A172 (cell line): ENCODE results near the gene MCTP1. TPM values are rescaled to one million over a fixed set of nuclear protein-coding genes. Genes with fewer than 3 reads are reported as not detected.
"Not testable (repeated sequence)": the region's sequence is repeated elsewhere in the genome, so short reads cannot be mapped to it uniquely, and the experiment has no call there.

Experiments
- DNase-seq: peaks from one replicate; pipeline ENCODE4 v3.0.0-alpha.2; 2015; ENCODE audit warnings: low spot score
- total RNA-seq: library from RNA; depleted of rRNA; stranded (reverse); fragments of >200 nt; shearing (Covaris generic); gene quantifications from 2 replicates; pipeline ENCODE4 v1.2.3, GENCODE V29; 2014

Gene MCTP1
- total RNA-seq, 1 experiment from 2014 or later, result 15.7 TPM

GRCh38 chr5:94885931-94886330 lies 399.0 kb downstream of the MCTP1 start:
- no peak for DNase-seq

- DNase-seq, result no peak
These were observed 400.6 kb downstream of the MCTP1 start for GRCh38 chr5:94884311-94884710.

- DNase-seq, result no peak
These were observed 412.4 kb downstream of the MCTP1 start for GRCh38 chr5:94872526-94872925.

- no peak for DNase-seq
These were observed 414.2 kb downstream of the MCTP1 start for GRCh38 chr5:94870511-94871183.

- DNase-seq, result no peak
These were observed 415.0 kb downstream of the MCTP1 start for GRCh38 chr5:94869921-94870320.

- DNase-seq, result no peak
These were observed 420.9 kb downstream of the MCTP1 start for GRCh38 chr5:94863951-94864350.

- no peak for DNase-seq
These were observed 427.8 kb downstream of the MCTP1 start for GRCh38 chr5:94857111-94857510.

GRCh38 chr5:94856257-94856800 lies 428.6 kb downstream of the MCTP1 start:
- DNase-seq, result no peak

- no peak for DNase-seq
These were observed 429.4 kb downstream of the MCTP1 start for GRCh38 chr5:94855543-94855942.

GRCh38 chr5:94853120-94853519 lies 431.8 kb downstream of the MCTP1 start:
- no peak for DNase-seq

GRCh38 chr5:94850960-94851359 lies 433.9 kb downstream of the MCTP1 start:
- no peak for DNase-seq

GRCh38 chr5:94849821-94850736 lies 434.8 kb downstream of the MCTP1 start:
- peak; percentile 64 for DNase-seq

- DNase-seq, result no peak
These were observed 435.6 kb downstream of the MCTP1 start for GRCh38 chr5:94849324-94849723.

GRCh38 chr5:94847726-94848125 lies 437.2 kb downstream of the MCTP1 start:
- DNase-seq, result no peak

- no peak for DNase-seq
These were observed 437.9 kb downstream of the MCTP1 start for GRCh38 chr5:94847019-94847418.

- not testable (repeated sequence) for DNase-seq
These were observed 439.2 kb downstream of the MCTP1 start for GRCh38 chr5:94845696-94846095.

- DNase-seq, result no peak
These were observed 443.1 kb downstream of the MCTP1 start for GRCh38 chr5:94841598-94842322.

- DNase-seq, result no peak
These were observed 451.0 kb downstream of the MCTP1 start for GRCh38 chr5:94833851-94834250.

- no peak for DNase-seq
These were observed 452.2 kb downstream of the MCTP1 start for GRCh38 chr5:94832685-94833084.

- no peak for DNase-seq
These were observed 454.4 kb downstream of the MCTP1 start for GRCh38 chr5:94830520-94830919.

GRCh38 chr5:94828222-94828621 lies 456.7 kb downstream of the MCTP1 start:
- not testable (repeated sequence) for DNase-seq

GRCh38 chr5:94820488-94820887 lies 464.4 kb downstream of the MCTP1 start:
- no peak for DNase-seq
